Liver (tissue), 3 donors: ENCODE data around the gene GPI.

ENCODE experiments used
- EGR1 ChIP-seq, 2 donors: IDR thresholded peaks; 2 replicates each; pipeline ENCODE4 v1.6.1; 2016 to 2018; ENCODE audit warnings: antibody characterized with exemption in 2 of 2, low read depth in 2 of 2
- GABPA ChIP-seq, 2 donors: IDR thresholded peaks in 1 of 2; conservative IDR thresholded peaks in 1 of 2; 2 replicates each; pipeline ENCODE4 v1.6.1; 2016; ENCODE audit warnings: antibody characterized with exemption in 2 of 2, mild to moderate bottlenecking in 1 of 2, moderate library complexity in 1 of 2
- HNF4A ChIP-seq, 2 donors: conservative IDR thresholded peaks; 2 replicates each; pipeline ENCODE4 v1.6.1; 2016; ENCODE audit warnings: antibody characterized with exemption in 2 of 2, mild to moderate bottlenecking in 2 of 2
- TAF1 ChIP-seq: conservative IDR thresholded peaks from 2 replicates; pipeline ENCODE4 v1.6.1; 2016; ENCODE audit warnings: antibody characterized with exemption, mild to moderate bottlenecking
- TF ChIP-seq, protein P1 (sequence below): fragments of 150-350 bp; IDR thresholded peaks from 2 replicates; pipeline ENCODE4 v1.5.1; 2017; ENCODE audit warnings: improper control_type of control experiment, low read depth, low read length; ENCODE audit not compliant: missing input control
- TF ChIP-seq, protein P2 (sequence below): IDR thresholded peaks from 2 replicates; pipeline ENCODE4 v1.6.1; 2016; ENCODE audit warnings: antibody characterized with exemption, mild to moderate bottlenecking
- TF ChIP-seq, protein P3 (sequence below): IDR thresholded peaks from 2 replicates; pipeline ENCODE4 v1.6.1; 2016; ENCODE audit warnings: antibody characterized with exemption
- TF ChIP-seq, protein P4 (sequence below): IDR thresholded peaks from 2 replicates; pipeline ENCODE4 v1.6.1; 2016; ENCODE audit warnings: antibody characterized with exemption
- donor health status: healthy.
- donor health status: healthy.

DNA sequence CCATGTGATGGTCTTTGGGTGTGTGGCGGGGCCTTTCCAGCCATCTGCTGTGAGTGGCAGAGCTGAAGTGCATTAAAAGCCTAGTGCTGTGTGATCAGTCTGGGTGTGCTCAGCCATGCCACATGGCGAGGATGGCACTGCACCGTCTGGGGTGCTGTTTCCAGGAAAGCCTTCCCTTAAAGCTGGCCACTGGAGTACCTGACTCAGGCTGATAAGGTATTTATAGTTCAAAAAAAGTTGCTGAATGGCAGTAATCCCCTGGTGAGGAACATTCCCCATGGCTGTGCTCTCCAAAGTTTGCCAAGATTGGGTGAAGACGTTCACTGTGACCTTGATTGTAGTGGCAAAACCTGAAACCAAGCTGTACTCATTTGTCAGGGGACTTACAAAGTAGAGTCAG lies 6.0 kb downstream of the GPI start:
- TF ChIP-seq, protein P1, sequence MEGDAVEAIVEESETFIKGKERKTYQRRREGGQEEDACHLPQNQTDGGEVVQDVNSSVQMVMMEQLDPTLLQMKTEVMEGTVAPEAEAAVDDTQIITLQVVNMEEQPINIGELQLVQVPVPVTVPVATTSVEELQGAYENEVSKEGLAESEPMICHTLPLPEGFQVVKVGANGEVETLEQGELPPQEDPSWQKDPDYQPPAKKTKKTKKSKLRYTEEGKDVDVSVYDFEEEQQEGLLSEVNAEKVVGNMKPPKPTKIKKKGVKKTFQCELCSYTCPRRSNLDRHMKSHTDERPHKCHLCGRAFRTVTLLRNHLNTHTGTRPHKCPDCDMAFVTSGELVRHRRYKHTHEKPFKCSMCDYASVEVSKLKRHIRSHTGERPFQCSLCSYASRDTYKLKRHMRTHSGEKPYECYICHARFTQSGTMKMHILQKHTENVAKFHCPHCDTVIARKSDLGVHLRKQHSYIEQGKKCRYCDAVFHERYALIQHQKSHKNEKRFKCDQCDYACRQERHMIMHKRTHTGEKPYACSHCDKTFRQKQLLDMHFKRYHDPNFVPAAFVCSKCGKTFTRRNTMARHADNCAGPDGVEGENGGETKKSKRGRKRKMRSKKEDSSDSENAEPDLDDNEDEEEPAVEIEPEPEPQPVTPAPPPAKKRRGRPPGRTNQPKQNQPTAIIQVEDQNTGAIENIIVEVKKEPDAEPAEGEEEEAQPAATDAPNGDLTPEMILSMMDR, result no peak
- TF ChIP-seq, protein P2, sequence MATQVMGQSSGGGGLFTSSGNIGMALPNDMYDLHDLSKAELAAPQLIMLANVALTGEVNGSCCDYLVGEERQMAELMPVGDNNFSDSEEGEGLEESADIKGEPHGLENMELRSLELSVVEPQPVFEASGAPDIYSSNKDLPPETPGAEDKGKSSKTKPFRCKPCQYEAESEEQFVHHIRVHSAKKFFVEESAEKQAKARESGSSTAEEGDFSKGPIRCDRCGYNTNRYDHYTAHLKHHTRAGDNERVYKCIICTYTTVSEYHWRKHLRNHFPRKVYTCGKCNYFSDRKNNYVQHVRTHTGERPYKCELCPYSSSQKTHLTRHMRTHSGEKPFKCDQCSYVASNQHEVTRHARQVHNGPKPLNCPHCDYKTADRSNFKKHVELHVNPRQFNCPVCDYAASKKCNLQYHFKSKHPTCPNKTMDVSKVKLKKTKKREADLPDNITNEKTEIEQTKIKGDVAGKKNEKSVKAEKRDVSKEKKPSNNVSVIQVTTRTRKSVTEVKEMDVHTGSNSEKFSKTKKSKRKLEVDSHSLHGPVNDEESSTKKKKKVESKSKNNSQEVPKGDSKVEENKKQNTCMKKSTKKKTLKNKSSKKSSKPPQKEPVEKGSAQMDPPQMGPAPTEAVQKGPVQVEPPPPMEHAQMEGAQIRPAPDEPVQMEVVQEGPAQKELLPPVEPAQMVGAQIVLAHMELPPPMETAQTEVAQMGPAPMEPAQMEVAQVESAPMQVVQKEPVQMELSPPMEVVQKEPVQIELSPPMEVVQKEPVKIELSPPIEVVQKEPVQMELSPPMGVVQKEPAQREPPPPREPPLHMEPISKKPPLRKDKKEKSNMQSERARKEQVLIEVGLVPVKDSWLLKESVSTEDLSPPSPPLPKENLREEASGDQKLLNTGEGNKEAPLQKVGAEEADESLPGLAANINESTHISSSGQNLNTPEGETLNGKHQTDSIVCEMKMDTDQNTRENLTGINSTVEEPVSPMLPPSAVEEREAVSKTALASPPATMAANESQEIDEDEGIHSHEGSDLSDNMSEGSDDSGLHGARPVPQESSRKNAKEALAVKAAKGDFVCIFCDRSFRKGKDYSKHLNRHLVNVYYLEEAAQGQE, result no peak
- TF ChIP-seq, protein P3, sequence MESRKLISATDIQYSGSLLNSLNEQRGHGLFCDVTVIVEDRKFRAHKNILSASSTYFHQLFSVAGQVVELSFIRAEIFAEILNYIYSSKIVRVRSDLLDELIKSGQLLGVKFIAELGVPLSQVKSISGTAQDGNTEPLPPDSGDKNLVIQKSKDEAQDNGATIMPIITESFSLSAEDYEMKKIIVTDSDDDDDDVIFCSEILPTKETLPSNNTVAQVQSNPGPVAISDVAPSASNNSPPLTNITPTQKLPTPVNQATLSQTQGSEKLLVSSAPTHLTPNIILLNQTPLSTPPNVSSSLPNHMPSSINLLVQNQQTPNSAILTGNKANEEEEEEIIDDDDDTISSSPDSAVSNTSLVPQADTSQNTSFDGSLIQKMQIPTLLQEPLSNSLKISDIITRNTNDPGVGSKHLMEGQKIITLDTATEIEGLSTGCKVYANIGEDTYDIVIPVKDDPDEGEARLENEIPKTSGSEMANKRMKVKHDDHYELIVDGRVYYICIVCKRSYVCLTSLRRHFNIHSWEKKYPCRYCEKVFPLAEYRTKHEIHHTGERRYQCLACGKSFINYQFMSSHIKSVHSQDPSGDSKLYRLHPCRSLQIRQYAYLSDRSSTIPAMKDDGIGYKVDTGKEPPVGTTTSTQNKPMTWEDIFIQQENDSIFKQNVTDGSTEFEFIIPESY, result no peak
- TF ChIP-seq TAF1 (no peak), GABPA (IDR thresholded peaks at IDR 0.05 in 1 of 2, conservative IDR thresholded peaks at IDR 0.05 in 1 of 2) (no peak), EGR1 (IDR thresholded peaks at IDR 0.05; ENCODE audit: low read depth in 2 of 2) (no peak), HNF4A (conservative IDR thresholded peaks at IDR 0.05) (no peak)
- TF ChIP-seq, protein P4, sequence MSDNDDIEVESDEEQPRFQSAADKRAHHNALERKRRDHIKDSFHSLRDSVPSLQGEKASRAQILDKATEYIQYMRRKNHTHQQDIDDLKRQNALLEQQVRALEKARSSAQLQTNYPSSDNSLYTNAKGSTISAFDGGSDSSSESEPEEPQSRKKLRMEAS, result no peak
